Activated T-helper 17 cell treated with anti-CD3 and anti-CD28 coated beads, Interleukin-2, amount 50 U/mL, for 72 hours (primary cell): ENCODE results near the gene SIGLEC9. TPM values are rescaled to one million over a fixed set of nuclear protein-coding genes. Genes with fewer than 3 reads are reported as not detected.
A peak's percentile ranks its signal among the peaks of the same experiment; 100 is the strongest.

Experiments
- ATAC-seq: fragments of 150-1000 bp; cut with Tn5 transposase; replicated peaks from 2 replicates; pipeline ENCODE4 v1.10.0; 2021; ENCODE audit warnings: mild to moderate bottlenecking, moderate library complexity
- H3K27ac Mint-ChIP-seq: one replicate; pipeline ENCODE4 v1.8.0; 2022; ENCODE audit warnings: mixed read lengths
- H3K27me3 Mint-ChIP-seq: one replicate; pipeline ENCODE4 v1.8.0; 2022; ENCODE audit warnings: mixed read lengths
- H3K36me3 Mint-ChIP-seq: one replicate; pipeline ENCODE4 v1.8.0; 2022; ENCODE audit warnings: low read depth, mild to moderate bottlenecking, mixed read lengths
- H3K4me1 Mint-ChIP-seq: one replicate; pipeline ENCODE4 v1.8.0; 2022; ENCODE audit warnings: mixed read lengths
- H3K4me3 Mint-ChIP-seq: one replicate; pipeline ENCODE4 v1.8.0; 2022; ENCODE audit warnings: mild to moderate bottlenecking, mixed read lengths
- H3K9me3 Mint-ChIP-seq: one replicate; pipeline ENCODE4 v1.8.0; 2022; ENCODE audit warnings: mixed read lengths
- total RNA-seq, 2 donors: library from RNA; stranded (reverse); gene quantifications; one replicate each; pipeline ENCODE4 v1.2.3, GENCODE V29; 2022

Gene SIGLEC9
- under 1 TPM; 0.15 to 0.74 TPM for total RNA-seq

DNA sequence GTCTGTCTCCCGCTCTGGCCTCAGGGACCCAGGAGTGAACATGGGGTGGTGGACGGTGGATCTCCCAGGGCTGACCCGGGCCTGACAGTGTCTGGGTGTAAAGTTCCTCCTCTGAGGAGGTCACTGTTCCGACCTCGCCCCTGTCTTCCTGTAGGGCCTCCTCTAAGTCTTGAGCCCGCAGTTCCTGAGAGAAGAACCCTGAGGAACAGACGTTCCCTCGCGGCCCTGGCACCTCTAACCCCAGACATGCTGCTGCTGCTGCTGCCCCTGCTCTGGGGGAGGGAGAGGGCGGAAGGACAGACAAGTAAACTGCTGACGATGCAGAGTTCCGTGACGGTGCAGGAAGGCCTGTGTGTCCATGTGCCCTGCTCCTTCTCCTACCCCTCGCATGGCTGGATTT, at the start of gene SIGLEC9:
SIGLEC9 (plus strand) TSS at position 178 of the 400 bp plus-strand sequence; CDS start at position 247, 69 bp downstream.
- H3K9me3 Mint-ChIP-seq: peaks cover 3% of the 10 kb centered on the region
- H3K4me1 Mint-ChIP-seq: peaks cover 19% of the 10 kb centered on the region
- H3K27me3 Mint-ChIP-seq: no peaks in the 10 kb centered on the region
- ATAC-seq: no peak
- peak within 1 kb of the TSS; percentile 70 for H3K27ac Mint-ChIP-seq
- peak within 1 kb of the TSS; percentile 63 for H3K4me3 Mint-ChIP-seq
- no peaks in the 10 kb centered on the region for H3K36me3 Mint-ChIP-seq

DNA sequence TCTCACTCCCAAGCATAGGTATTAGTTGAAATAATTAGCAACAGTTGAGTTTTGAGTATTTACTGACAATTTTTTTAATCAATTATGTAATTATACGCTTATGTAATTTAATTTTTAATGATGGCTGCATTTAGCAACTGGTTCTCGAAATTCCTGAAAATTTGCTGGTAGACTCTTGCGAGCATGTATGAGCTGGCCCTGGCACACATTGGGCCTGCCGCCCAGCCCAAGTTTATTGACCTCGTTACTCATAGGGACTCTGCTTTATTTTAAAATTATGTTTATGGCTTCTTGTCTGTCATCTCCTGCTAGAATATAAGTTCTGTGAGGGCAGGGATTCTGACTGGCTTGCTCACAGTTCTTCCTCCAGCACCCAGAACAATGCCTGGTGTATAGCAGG, 48.7 kb upstream of the SIGLEC9 start:
- peaks cover 13% of the 10 kb centered on the region for H3K27me3 Mint-ChIP-seq
- H3K36me3 Mint-ChIP-seq: no peaks in the 10 kb centered on the region
- no peaks in the 10 kb centered on the region for H3K4me1 Mint-ChIP-seq
- no peak overlapping the region for H3K27ac Mint-ChIP-seq
- ATAC-seq: no peak
- H3K9me3 Mint-ChIP-seq: peaks cover 3% of the 10 kb centered on the region
- H3K4me3 Mint-ChIP-seq: no peak overlapping the region

DNA sequence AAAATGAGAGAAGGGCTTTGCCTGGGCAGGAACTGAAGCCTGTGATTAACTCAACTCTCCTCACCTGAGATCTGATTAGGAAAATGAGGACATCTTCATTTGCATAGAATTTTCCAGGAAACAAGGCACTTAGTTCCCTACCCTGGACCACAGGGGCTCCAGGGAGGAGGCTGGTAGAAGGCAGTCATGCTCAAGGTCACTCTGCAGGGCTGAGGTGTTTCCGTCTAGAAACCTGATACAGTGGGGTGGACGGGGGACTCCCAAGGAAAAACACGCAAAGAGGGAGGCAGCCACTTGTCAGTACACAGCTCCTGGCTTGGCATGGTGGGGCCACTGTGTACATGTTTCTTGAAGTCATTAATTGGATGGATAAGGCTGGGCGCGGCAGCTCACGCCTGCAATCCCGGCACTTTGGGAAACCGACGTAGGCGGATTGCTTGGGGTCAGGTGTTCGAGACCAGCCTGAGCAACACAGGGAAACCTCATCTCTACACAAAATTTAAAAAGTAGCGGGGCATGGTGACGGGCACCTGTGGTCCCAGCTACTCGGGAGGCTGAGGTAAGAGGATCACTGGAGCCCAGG, 48.0 kb upstream of the SIGLEC9 start:
- Mint-ChIP-seq H3K4me3 (no peak overlapping the region), H3K27me3 (peaks cover 13% of the 10 kb centered on the region), H3K9me3 (peaks cover 3% of the 10 kb centered on the region), H3K36me3 (no peaks in the 10 kb centered on the region), H3K27ac (no peak overlapping the region), H3K4me1 (no peaks in the 10 kb centered on the region)
- ATAC-seq: no peak

DNA sequence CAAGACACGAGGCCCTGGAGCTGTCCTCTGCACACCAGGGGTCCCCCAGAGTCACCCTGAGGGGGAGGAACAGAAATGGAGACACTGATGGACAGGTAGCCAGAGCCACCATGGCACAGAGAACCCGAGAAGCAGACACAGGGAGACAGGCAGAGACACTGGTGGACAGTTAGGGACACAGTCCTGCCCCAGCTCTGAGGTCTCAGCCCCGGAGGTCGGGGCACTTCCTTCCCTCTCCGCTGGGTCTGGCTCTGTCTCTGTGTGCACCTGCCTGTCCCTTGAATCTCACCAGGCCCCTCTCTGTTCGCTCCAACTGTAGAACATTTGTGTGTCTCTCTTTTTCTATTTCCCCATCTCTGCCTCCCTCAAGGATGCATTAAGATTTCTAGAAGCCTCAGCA, 46.6 kb upstream of the SIGLEC9 start:
- Mint-ChIP-seq H3K27ac (no peak overlapping the region), H3K4me3 (no peak overlapping the region), H3K36me3 (no peaks in the 10 kb centered on the region), H3K4me1 (peaks cover 1% of the 10 kb centered on the region), H3K27me3 (peaks cover 14% of the 10 kb centered on the region), H3K9me3 (peaks cover 3% of the 10 kb centered on the region)
- no peak for ATAC-seq

DNA sequence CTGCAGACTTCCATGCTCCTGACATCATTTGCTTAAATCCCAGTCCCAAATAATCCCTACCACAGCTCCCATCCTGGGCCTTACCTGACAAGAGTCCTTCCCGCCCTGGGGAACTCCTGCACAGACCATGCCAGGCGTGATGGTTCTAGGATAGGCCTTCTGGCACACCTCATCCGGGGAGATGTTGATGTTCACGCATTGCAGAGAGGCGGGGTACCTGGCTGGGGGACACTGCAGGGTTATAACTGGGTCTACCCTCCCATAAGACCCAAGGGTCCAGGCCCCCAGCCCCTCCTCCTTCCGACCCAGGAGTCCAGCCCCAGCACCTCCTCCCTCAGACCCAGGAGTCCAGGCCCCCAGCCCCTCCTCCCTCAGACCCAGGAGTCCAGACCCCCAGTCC, 46.0 kb upstream of the SIGLEC9 start:
- H3K4me3 Mint-ChIP-seq: no peak overlapping the region
- ATAC-seq: no peak
- no peaks in the 10 kb centered on the region for H3K36me3 Mint-ChIP-seq
- H3K27ac Mint-ChIP-seq: no peak overlapping the region
- H3K9me3 Mint-ChIP-seq: peaks cover 3% of the 10 kb centered on the region
- H3K27me3 Mint-ChIP-seq: peaks cover 20% of the 10 kb centered on the region
- peaks cover 7% of the 10 kb centered on the region for H3K4me1 Mint-ChIP-seq

DNA sequence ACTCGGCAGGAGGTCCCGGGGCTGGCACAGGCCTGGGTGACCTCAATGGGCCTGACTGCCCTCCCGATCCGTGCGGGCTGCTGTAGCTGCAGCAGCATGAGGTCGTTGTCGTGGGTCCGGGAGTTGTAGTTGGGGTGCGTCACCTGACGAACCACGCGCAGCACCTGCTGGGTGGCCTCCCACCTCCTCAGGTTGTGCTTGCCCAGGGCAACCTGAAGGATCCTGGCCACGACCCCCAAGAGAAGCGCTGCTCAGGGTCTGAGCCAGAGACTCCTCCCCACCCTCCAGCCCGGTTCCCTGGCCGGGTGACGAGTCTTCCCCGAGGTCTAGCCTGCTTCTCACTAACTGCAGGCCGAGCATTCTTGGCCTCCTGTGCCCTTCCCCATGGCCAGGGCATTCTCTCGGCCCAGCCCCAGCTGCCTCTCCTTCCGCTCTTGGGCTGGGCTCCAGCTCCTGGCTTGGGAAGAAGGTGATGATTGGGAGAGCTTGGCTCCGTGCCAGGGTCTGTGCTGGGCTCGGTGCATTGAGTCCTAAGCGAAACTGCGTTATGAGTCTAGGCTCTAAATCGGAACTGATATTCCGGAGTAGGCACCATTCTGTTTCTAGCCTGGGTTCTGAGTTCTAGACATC, 45.1 kb upstream of the SIGLEC9 start:
- H3K9me3 Mint-ChIP-seq: no peaks in the 10 kb centered on the region
- ATAC-seq: no peak
- no peaks in the 10 kb centered on the region for H3K36me3 Mint-ChIP-seq
- no peak overlapping the region for H3K27ac Mint-ChIP-seq
- H3K4me3 Mint-ChIP-seq: no peak overlapping the region
- peaks cover 7% of the 10 kb centered on the region for H3K4me1 Mint-ChIP-seq
- peaks cover 17% of the 10 kb centered on the region for H3K27me3 Mint-ChIP-seq

DNA sequence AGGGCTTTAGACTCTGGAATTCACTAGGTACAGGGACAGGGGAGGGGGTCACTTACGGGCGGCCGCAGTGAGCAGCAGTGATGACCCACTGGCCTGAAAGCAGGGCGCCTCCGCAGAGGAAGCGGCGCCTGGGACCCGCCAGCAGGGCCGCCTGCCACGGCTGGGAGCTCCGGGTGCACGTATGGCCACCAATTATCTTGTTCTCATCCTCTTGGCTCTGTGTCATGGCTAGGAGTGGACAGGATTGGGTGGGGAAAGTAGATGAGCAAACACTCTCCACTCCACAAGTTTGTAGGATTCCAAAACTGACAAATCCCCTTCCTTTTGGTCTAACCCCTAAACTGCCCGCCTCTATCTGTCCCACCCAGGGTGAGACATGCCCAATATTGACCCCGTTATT, 43.2 kb upstream of the SIGLEC9 start:
- Mint-ChIP-seq H3K27me3 (peaks cover 10% of the 10 kb centered on the region), H3K27ac (no peak overlapping the region), H3K9me3 (no peaks in the 10 kb centered on the region), H3K36me3 (peaks cover 2% of the 10 kb centered on the region), H3K4me3 (no peak overlapping the region), H3K4me1 (peaks cover 7% of the 10 kb centered on the region)
- ATAC-seq: no peak

DNA sequence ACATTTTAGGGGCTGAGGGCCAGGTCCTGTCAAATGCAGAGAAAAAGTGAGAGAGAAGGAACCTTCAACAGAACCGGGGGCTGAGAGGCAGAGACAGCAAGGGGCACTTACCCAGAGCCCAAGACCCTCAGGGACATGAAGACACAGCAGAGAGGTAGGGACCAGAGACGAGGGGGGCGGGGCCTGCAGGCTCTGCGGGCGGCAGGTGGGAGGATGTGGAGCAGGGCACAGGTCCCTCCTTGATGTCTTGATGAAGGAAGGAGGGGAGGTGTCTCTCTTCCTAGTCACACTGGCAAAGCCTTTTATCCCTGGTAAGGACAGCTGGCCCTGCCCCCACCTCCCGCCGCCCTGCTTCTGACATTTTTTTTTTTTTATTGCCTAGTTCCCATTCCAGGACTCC, 42.1 kb upstream of the SIGLEC9 start, which contains the start of gene KLK14:
KLK14 (minus strand) TSS at position 277 of the 400 bp plus-strand sequence; CDS start at position 4, 273 bp downstream.
- peaks cover 7% of the 10 kb centered on the region for H3K4me1 Mint-ChIP-seq
- no peaks in the 10 kb centered on the region for H3K9me3 Mint-ChIP-seq
- ATAC-seq: no peak
- no peak within 1 kb of the TSS for H3K4me3 Mint-ChIP-seq
- peak within 1 kb of the TSS; percentile 41 for H3K27ac Mint-ChIP-seq
- H3K36me3 Mint-ChIP-seq: peaks cover 13% of the 10 kb centered on the region
- peaks cover 10% of the 10 kb centered on the region for H3K27me3 Mint-ChIP-seq

DNA sequence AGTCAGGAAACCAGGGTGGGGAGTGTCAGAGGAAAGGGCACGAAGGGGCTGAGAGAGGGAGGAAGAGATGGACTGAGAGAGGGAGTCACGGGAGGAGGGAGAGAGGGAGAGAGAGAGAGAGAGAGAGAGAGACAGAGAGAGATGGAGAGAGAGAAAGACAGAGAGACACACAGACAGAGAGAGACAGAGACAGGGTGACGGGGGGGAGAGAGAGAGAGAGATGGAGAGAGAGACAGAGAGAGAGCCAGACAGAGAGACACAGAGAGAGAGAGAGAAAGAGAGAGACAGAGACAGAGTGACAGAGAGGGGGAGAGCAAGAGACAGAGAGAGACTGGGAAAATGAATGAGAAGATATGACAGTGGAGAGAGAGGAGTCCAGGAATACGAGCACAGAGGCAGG, 41.5 kb upstream of the SIGLEC9 start:
- ATAC-seq: no peak
- Mint-ChIP-seq H3K27me3 (peaks cover 10% of the 10 kb centered on the region), H3K27ac (peak overlapping the region; percentile 41), H3K9me3 (no peaks in the 10 kb centered on the region), H3K36me3 (peaks cover 13% of the 10 kb centered on the region), H3K4me3 (no peak overlapping the region), H3K4me1 (peaks cover 7% of the 10 kb centered on the region)

DNA sequence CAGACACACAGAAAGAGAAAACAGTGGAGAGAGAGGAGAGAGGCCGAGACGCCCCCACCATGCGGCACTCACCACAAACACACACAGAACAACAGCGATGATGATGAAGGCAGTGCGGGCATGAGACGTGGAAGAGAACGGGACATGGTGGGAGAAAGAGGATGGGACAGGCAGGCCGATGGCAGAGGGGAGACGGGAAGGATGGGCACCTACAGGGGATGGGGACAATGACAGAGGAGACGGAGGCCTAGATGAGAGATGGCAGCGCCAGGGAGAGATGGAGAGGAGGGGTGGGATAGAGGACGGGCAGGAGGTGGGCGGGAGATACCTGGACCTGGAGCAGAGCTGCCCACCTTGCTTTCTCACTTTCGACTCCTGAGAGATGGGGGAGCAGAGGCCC, 40.9 kb upstream of the SIGLEC9 start:
- Mint-ChIP-seq H3K27ac (peak overlapping the region; percentile 41), H3K4me1 (peaks cover 7% of the 10 kb centered on the region), H3K36me3 (peaks cover 13% of the 10 kb centered on the region), H3K9me3 (no peaks in the 10 kb centered on the region), H3K4me3 (no peak overlapping the region), H3K27me3 (peaks cover 10% of the 10 kb centered on the region)
- ATAC-seq: no peak

DNA sequence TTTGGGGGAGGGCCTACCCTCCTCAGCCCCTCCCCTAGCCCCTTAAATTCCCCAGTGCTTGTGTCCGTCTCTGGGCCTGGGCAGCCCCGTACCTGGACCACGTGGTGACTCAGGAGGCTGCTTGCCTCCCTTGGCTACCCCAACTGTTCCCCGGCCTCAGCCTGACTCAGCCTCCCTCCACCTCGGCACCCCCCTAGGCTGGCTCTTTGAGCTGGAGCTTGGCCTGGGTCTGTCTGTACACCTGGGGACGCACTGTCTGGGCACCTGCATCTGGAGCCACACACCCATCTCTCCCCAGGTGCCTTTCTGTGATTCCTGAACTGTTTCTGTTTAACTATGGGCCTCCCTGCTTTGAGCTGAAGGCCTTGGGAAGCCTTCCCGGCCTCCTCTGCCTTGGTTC, 40.2 kb upstream of the SIGLEC9 start:
- Mint-ChIP-seq H3K27ac (no peak overlapping the region), H3K36me3 (peaks cover 13% of the 10 kb centered on the region)

DNA sequence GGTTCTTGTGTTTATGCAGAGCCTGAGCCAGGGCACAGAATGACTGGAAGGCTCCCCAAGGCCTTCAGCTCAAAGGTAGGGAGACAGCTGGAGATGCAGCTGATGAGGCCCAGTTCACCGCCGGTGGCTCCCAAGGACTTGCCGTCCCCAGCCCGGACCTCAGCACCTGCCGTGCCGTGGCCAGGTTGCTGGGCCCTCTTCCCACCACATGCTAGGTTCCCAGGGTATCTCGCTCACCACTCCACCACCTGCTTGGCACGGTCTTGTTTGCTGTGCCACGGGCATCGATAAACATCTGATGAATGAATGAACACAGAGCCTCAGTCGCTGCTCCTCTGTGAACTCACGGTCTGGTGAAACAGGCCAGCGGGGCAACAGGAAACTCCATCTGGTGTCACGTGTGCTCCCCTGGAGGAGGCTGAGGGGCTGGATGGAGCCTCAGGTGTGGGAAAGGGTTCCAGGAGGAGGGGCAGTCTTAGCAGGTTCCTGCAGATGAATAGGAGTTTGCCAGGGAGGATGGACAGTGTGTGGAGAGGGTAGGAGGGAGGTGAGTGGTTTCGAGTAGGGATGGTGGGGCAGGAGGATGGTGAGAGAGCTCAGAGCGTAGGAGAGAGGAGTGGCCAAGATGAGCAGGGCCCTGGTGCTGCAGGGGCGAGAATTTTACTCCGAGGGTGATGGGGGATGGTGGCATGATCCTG, 38.4 kb upstream of the SIGLEC9 start:
- H3K36me3 Mint-ChIP-seq: peaks cover 13% of the 10 kb centered on the region
- H3K9me3 Mint-ChIP-seq: no peaks in the 10 kb centered on the region
- H3K27me3 Mint-ChIP-seq: peaks cover 10% of the 10 kb centered on the region
- H3K27ac Mint-ChIP-seq: no peak overlapping the region
- H3K4me3 Mint-ChIP-seq: no peak overlapping the region
- peaks cover 7% of the 10 kb centered on the region for H3K4me1 Mint-ChIP-seq
- ATAC-seq: no peak

More for the DNA sequence above, 40.2 kb upstream of the SIGLEC9 start:
- Mint-ChIP-seq H3K4me1 (peaks cover 7% of the 10 kb centered on the region), H3K27me3 (peaks cover 10% of the 10 kb centered on the region), H3K4me3 (no peak overlapping the region), H3K9me3 (no peaks in the 10 kb centered on the region)
- ATAC-seq: no peak

DNA sequence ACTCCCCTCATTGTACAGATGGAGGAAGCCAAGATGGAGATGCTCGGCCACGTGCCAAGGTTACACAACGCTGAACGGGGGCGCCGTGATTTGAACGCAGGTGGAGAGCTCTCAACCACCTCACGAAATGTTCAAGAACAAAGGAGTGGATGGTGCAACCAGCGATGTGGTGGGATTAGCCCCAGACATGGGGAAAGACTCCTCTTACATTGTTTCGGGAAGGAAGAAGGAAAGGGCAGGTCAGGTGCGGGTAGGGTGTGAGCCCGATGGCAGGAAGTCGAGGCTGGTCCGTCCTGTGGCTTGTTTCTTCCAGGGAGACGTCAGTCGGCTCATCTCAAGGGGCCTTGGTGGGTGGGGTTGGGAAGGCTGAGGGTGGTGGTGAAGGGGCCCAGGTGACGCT, 34.9 kb upstream of the SIGLEC9 start:
- no peaks in the 10 kb centered on the region for H3K9me3 Mint-ChIP-seq
- no peak overlapping the region for H3K27ac Mint-ChIP-seq
- no peak overlapping the region for H3K4me3 Mint-ChIP-seq
- H3K27me3 Mint-ChIP-seq: no peaks in the 10 kb centered on the region
- H3K4me1 Mint-ChIP-seq: peaks cover 10% of the 10 kb centered on the region
- no peak for ATAC-seq
- H3K36me3 Mint-ChIP-seq: peaks cover 13% of the 10 kb centered on the region

DNA sequence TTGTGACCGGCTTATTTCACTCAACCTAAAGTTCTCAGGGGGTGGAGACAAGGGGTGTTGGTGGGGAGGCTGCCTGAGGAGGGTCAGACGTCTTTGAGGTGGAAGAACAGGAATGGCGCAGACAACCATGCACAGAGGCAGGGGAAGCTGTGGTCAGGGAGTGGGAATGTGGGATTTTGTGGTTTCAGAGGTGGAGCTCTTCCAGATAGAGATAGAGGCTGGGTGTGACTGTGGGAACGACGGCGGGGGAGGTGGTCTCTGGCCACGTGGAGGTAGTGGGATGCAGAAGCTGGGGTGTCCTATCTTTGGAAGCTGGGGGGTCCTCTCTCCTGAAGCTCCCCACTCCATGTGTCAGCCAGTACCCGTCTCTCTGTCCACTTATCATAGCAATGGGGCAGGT, 34.2 kb upstream of the SIGLEC9 start:
- Mint-ChIP-seq H3K4me1 (peaks cover 10% of the 10 kb centered on the region), H3K36me3 (peaks cover 13% of the 10 kb centered on the region), H3K4me3 (no peak overlapping the region), H3K9me3 (no peaks in the 10 kb centered on the region), H3K27ac (no peak overlapping the region), H3K27me3 (no peaks in the 10 kb centered on the region)
- no peak for ATAC-seq

DNA sequence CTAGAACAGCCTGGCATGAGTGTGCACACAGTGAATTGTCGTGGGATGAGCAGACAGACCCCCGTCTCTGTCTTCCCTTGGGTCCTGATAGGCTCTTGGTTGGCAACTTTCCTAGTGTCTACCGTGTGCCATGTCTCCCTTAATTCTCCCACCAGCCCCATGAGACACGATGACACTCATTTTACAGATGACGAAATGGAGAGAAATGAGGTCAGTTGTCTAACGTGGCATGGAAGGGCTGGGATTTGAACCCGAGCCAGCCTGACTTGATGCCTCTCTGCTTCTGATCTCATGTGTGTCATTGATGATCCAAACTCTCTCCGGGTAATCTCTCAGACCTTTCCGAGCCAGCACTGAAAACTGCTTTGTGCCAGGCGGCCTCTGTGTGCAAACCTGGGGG, 33.6 kb upstream of the SIGLEC9 start:
- no peak overlapping the region for H3K4me3 Mint-ChIP-seq
- H3K27ac Mint-ChIP-seq: no peak overlapping the region
- peaks cover 13% of the 10 kb centered on the region for H3K36me3 Mint-ChIP-seq
- peaks cover 10% of the 10 kb centered on the region for H3K4me1 Mint-ChIP-seq
- no peak for ATAC-seq
- H3K9me3 Mint-ChIP-seq: no peaks in the 10 kb centered on the region
- H3K27me3 Mint-ChIP-seq: no peaks in the 10 kb centered on the region
